ENCODE data around the gene VAV1. TPM values are rescaled to one million over a fixed set of nuclear protein-coding genes. Genes with fewer than 3 reads are reported as not detected.
"Not testable (repeated sequence)": the region's sequence is repeated elsewhere in the genome, so short reads cannot be mapped to it uniquely, and the experiment has no call there.

Gene VAV1
- total RNA-seq, 2 experiments from 2014 or later = 77.9 to 84.5 TPM

- H3K27me3 Mint-ChIP-seq; H3K9me3 Mint-ChIP-seq; H3K27ac Mint-ChIP-seq; intact Hi-C loops (cut with micrococcal nuclease); DNase-seq; CTCF ChIA-PET; H3K4me3 Mint-ChIP-seq: not testable (repeated sequence)
- POLR2A ChIA-PET = interaction anchor here (5.8 kb wide), 1 partner anchor 26 kb away, joined by 59 read pairs; no protein-coding TSS in a partner anchor
- H3K36me3 Mint-ChIP-seq = peaks cover 35% of the 10 kb centered on the region
- peaks cover 57% of the 10 kb centered on the region for H3K4me1 Mint-ChIP-seq (ENCODE audit: low read depth)
Observed at GRCh38 chr19:6776045-6776444, 3.5 kb downstream of the VAV1 start.

- POLR2A ChIA-PET = no interaction called here
- H3K4me1 Mint-ChIP-seq (ENCODE audit: low read depth) = peaks cover 61% of the 10 kb centered on the region
Observed at GRCh38 chr19:6776999-6777398, 4.5 kb downstream of the VAV1 start.

GRCh38 chr19:6777434-6777833 lies 4.9 kb downstream of the VAV1 start:
- ChIA-PET POLR2A (no interaction called here), CTCF (no interaction called here)
- Mint-ChIP-seq H3K9me3 (no peaks in the 10 kb centered on the region), H3K27me3 (no peaks in the 10 kb centered on the region), H3K4me3 (no peak overlapping the region), H3K36me3 (peaks cover 41% of the 10 kb centered on the region), H3K27ac (peak overlapping the region; percentile 75), H3K4me1 (ENCODE audit: low read depth) (peaks cover 57% of the 10 kb centered on the region)
- no peak for DNase-seq
- intact Hi-C loops (cut with micrococcal nuclease) = no loop called here

More at GRCh38 chr19:6776999-6777398, 4.5 kb downstream of the VAV1 start:
- Mint-ChIP-seq H3K36me3 (peaks cover 41% of the 10 kb centered on the region), H3K27me3 (no peaks in the 10 kb centered on the region), H3K4me3 (no peak overlapping the region), H3K9me3 (no peaks in the 10 kb centered on the region), H3K27ac (peak overlapping the region; percentile 75)
- no peak for DNase-seq
- intact Hi-C loops (cut with micrococcal nuclease) = no loop called here
- CTCF ChIA-PET = no interaction called here

GRCh38 chr19:6778386-6778785 lies 5.9 kb downstream of the VAV1 start:
- peak overlapping the region; percentile 75 for H3K27ac Mint-ChIP-seq
- ChIA-PET POLR2A (interaction anchor here (1.0 kb wide), 1 partner anchor 23 kb away, joined by 3 read pairs; no protein-coding TSS in a partner anchor), CTCF (interaction anchor here (1.2 kb wide), 1 partner anchor 85 kb away, joined by 3 read pairs; no protein-coding TSS in a partner anchor)
- no peaks in the 10 kb centered on the region for H3K9me3 Mint-ChIP-seq
- intact Hi-C loops (cut with micrococcal nuclease) = no loop called here
- no peak overlapping the region for H3K4me3 Mint-ChIP-seq
- DNase-seq = peak; percentile 18
- H3K27me3 Mint-ChIP-seq = no peaks in the 10 kb centered on the region
- H3K36me3 Mint-ChIP-seq = peaks cover 40% of the 10 kb centered on the region
- H3K4me1 Mint-ChIP-seq (ENCODE audit: low read depth) = peaks cover 57% of the 10 kb centered on the region

- peaks cover 54% of the 10 kb centered on the region for H3K4me1 Mint-ChIP-seq (ENCODE audit: low read depth)
- peaks cover 35% of the 10 kb centered on the region for H3K36me3 Mint-ChIP-seq
- H3K27ac Mint-ChIP-seq = peak overlapping the region; percentile 39
Observed at GRCh38 chr19:6779206-6779605, 6.7 kb downstream of the VAV1 start.

GRCh38 chr19:6787393-6787792 lies 14.9 kb downstream of the VAV1 start:
- no peak for DNase-seq
- Mint-ChIP-seq H3K27ac (no peak overlapping the region), H3K9me3 (no peaks in the 10 kb centered on the region), H3K27me3 (no peaks in the 10 kb centered on the region), H3K4me3 (no peak overlapping the region), H3K4me1 (ENCODE audit: low read depth) (peaks cover 44% of the 10 kb centered on the region), H3K36me3 (peaks cover 28% of the 10 kb centered on the region)
- POLR2A ChIA-PET = no interaction called here
- intact Hi-C loops (cut with micrococcal nuclease) = no loop called here
- CTCF ChIA-PET = no interaction called here

More at GRCh38 chr19:6779206-6779605, 6.7 kb downstream of the VAV1 start:
- ChIA-PET POLR2A (no interaction called here), CTCF (interaction anchor here (1.2 kb wide), 1 partner anchor 84 kb away, joined by 3 read pairs; no protein-coding TSS in a partner anchor)
- H3K9me3 Mint-ChIP-seq = no peaks in the 10 kb centered on the region
- DNase-seq = peak; percentile 20
- intact Hi-C loops (cut with micrococcal nuclease) = no loop called here
- H3K4me3 Mint-ChIP-seq = no peak overlapping the region
- no peaks in the 10 kb centered on the region for H3K27me3 Mint-ChIP-seq

- intact Hi-C loops (cut with micrococcal nuclease) = no loop called here
- no peak overlapping the region for H3K27ac Mint-ChIP-seq
- CTCF ChIA-PET = interaction anchor here (0.7 kb wide), 1 partner anchor 50 kb away, joined by 3 read pairs; no protein-coding TSS in a partner anchor
Observed at GRCh38 chr19:6788896-6789295, 16.4 kb downstream of the VAV1 start.

GRCh38 chr19:6790194-6791128 lies 18.0 kb downstream of the VAV1 start:
- Mint-ChIP-seq H3K4me3 (no peak overlapping the region), H3K36me3 (peaks cover 44% of the 10 kb centered on the region), H3K9me3 (peaks cover 12% of the 10 kb centered on the region), H3K27ac (no peak overlapping the region), H3K4me1 (ENCODE audit: low read depth) (peaks cover 59% of the 10 kb centered on the region), H3K27me3 (no peaks in the 10 kb centered on the region)
- ChIA-PET CTCF (interaction anchor here (0.8 to 1.1 kb wide), 3 partner anchors 52 to 273 kb away, joined by 3 to 4 read pairs (median 3); no protein-coding TSS in a partner anchor), POLR2A (interaction anchor here (2.8 kb wide), 1 partner anchor 17 kb away, joined by 9 read pairs; the partner anchor contains the start of gene VAV1)
- intact Hi-C loops (cut with micrococcal nuclease) = no loop called here
- no peak for DNase-seq

More at GRCh38 chr19:6788896-6789295, 16.4 kb downstream of the VAV1 start:
- POLR2A ChIA-PET = interaction anchor here (2.8 kb wide), 1 partner anchor 16 kb away, joined by 9 read pairs; the partner anchor contains the start of gene VAV1
- Mint-ChIP-seq H3K36me3 (peaks cover 37% of the 10 kb centered on the region), H3K9me3 (no peaks in the 10 kb centered on the region), H3K4me1 (ENCODE audit: low read depth) (peaks cover 57% of the 10 kb centered on the region), H3K4me3 (no peak overlapping the region), H3K27me3 (no peaks in the 10 kb centered on the region)
- no peak for DNase-seq

- H3K4me1 Mint-ChIP-seq (ENCODE audit: low read depth) = peaks cover 59% of the 10 kb centered on the region
- peaks cover 12% of the 10 kb centered on the region for H3K9me3 Mint-ChIP-seq
- H3K27ac Mint-ChIP-seq = no peak overlapping the region
- H3K36me3 Mint-ChIP-seq = peaks cover 45% of the 10 kb centered on the region
- H3K4me3 Mint-ChIP-seq = no peak overlapping the region
- CTCF ChIA-PET = interaction anchor here (0.8 to 1.1 kb wide), 5 partner anchors 19 to 274 kb away, joined by 3 to 4 read pairs (median 3); partner anchors contain the start of gene VAV1
- POLR2A ChIA-PET = no interaction called here
- no peak for DNase-seq
- intact Hi-C loops (cut with micrococcal nuclease) = no loop called here
- no peaks in the 10 kb centered on the region for H3K27me3 Mint-ChIP-seq
Observed at GRCh38 chr19:6791237-6791636, 18.7 kb downstream of the VAV1 start.

GRCh38 chr19:6793411-6793810 lies 20.9 kb downstream of the VAV1 start:
- ChIA-PET POLR2A (no interaction called here), CTCF (no interaction called here)
- no peak for DNase-seq
- peaks cover 41% of the 10 kb centered on the region for H3K36me3 Mint-ChIP-seq
- H3K9me3 Mint-ChIP-seq = peaks cover 12% of the 10 kb centered on the region
- H3K4me3 Mint-ChIP-seq = no peak overlapping the region
- H3K27ac Mint-ChIP-seq = no peak overlapping the region
- no peaks in the 10 kb centered on the region for H3K27me3 Mint-ChIP-seq
- intact Hi-C loops (cut with micrococcal nuclease) = no loop called here
- peaks cover 70% of the 10 kb centered on the region for H3K4me1 Mint-ChIP-seq (ENCODE audit: low read depth)

- H3K4me3 Mint-ChIP-seq = no peak overlapping the region
- ChIA-PET CTCF (no interaction called here), POLR2A (no interaction called here)
- peaks cover 69% of the 10 kb centered on the region for H3K4me1 Mint-ChIP-seq (ENCODE audit: low read depth)
- no peaks in the 10 kb centered on the region for H3K27me3 Mint-ChIP-seq
- H3K9me3 Mint-ChIP-seq = peaks cover 12% of the 10 kb centered on the region
- intact Hi-C loops (cut with micrococcal nuclease) = no loop called here
- H3K36me3 Mint-ChIP-seq = peaks cover 41% of the 10 kb centered on the region
- DNase-seq = no peak
- H3K27ac Mint-ChIP-seq = peak overlapping the region; percentile 72
Observed at GRCh38 chr19:6793973-6794372, 21.5 kb downstream of the VAV1 start.

GRCh38 chr19:6794686-6795431 lies 22.4 kb downstream of the VAV1 start:
- Mint-ChIP-seq H3K27me3 (no peaks in the 10 kb centered on the region), H3K36me3 (peaks cover 42% of the 10 kb centered on the region), H3K27ac (no peak overlapping the region), H3K4me3 (no peak overlapping the region), H3K9me3 (peaks cover 12% of the 10 kb centered on the region), H3K4me1 (ENCODE audit: low read depth) (peaks cover 71% of the 10 kb centered on the region)
- POLR2A ChIA-PET = interaction anchor here (1.1 kb wide), 1 partner anchor 119 kb away, joined by 3 read pairs; no protein-coding TSS in a partner anchor
- CTCF ChIA-PET = no interaction called here
- intact Hi-C loops (cut with micrococcal nuclease) = no loop called here
- DNase-seq = no peak

Measured in activated CD4-positive, alpha-beta memory T cell treated with anti-CD3 and anti-CD28 coated beads for 36 hours (primary cell).